ENCODE measurements around the gene SUN2.

SUN2 gene

GRCh38 chr22:38751422-38752346 lies 4.1 kb downstream of the SUN2 start:
- DNase-seq, result peak in 4 of 5 experiments; percentile 29 to 94 (median 74)

GRCh38 chr22:38751066-38751421 lies 4.8 kb downstream of the SUN2 start:
- DNase-seq, result no peak

GRCh38 chr22:38750638-38751037 lies 5.2 kb downstream of the SUN2 start:
- DNase-seq, result no peak

DNA sequence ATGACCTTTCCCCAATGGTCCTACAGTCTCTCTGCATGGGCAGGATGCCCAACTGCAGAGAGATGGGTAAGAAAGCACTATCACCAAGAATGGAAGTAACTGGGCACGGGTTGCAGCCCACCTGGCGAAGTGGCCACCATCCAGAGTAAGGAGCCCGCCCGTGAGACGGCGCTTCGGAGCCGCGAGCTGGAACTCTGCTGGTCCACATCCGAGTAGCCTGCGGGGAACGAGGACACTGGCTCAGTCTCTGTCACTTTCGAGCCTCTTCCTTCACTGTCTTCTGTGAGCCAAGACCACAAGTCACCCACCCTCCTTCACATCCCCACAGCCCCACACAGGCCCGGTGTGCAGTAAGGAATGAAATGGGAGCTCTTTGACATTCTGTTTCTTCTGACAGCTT lies 5.7 kb downstream of the SUN2 start:
- no peak for DNase-seq

DNA sequence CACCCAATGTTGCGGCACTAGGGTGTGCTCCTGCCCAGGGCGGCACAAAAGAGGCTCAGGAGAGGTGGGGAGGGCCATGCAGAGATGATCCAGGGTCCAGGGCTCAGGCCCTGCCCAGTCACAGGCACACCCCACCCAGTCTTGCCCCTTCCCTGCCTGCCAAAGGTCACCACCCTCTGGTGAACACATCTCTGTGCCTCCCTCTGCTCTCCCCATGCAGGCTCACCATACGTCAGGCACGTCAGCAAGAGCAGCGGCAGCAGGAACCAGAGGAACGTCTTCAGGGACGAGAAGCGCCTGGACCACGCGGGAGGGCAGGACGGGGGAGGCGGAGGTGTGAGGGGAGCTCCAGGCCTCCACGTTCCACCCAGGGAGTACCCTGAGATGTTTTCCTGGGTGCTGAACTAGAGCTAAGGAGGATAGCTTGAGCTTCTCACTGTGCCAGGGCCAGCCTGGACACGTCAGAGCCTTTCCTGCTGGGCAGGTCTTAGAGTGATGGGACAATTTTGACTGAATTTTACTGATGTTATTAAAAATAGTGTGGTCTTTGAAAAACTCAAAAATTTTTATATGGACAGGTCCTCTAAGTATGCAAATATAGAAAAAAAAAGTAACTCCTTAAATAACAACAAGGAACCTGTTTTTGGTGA lies 7.2 kb downstream of the SUN2 start:
- no peak for DNase-seq

DNA sequence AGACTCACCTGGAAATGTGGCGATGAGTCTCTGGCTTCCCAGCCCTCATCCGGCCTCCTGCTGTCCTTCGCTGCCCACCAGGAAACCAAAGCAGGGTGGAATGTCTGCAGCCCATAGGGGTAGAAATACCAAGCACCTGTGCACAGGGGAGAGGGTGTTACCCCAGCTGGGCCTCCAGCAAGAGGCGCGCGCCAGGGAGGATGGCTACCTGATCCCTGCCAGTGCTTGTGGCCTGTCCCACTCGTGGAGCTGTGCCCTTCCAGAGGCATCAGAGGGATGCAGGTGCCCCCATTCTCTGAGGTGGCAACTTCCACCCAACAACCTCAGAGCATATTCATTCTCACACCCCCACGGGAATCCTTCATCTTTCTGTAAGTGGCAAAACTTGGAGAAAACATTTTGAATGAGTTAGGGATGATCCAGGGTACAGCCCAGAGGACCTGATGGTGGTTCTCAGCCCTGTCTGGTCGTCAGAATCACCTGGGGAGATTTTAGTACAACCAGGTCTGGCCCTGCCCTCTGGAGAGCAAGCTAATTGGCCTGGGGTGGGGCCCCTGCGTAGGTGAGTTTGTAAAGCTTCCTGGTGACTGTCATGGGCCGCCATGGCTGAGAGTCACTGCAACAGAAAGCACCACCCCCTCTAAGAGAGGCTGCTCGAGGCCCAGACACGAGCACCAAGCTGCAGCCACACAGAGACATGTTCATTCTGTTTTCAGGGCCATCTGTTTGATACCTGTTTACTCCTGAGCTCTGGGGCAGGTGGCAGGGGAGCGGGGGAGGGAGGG lies 9.9 kb downstream of the SUN2 start:
- no peak for DNase-seq

- no peak for DNase-seq
Measured at GRCh38 chr22:38744981-38745380, 10.8 kb downstream of the SUN2 start.

DNA sequence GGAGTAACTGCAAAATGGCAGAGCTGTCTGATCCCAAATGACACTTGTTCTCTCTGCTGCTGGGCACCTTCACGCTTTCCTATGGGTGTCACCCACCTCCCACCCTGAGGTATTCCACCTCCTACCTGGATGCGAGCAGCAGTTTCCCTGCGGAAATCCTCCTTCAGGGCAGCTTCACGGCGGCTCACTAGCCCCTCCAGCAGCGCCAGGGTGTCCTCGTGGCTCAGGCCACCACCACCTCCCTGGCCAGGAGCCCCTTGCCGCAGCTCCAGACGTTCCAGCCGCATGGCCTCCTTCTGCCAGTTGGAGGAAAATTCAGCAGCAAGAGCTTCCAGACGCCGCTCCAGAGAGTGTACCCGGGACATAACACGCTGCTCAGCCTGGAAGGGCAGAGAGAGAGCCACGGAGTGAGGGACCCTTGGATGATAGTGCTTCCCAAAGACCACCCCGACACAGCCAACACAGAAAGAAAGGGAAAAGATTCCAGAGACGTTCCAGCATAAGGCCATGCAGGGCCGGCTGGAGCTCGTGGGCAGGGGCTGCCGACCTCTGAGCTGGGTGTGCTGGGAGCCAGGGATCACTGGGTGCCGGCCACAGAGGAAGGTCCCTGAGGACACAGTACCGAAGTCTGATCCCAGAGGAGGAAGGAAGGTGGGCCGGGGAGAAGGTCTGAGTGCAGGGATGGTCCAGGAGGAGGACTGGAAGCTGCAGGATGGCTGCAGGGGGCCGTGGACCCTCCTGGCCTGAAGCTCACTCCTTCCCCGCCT lies 13.4 kb downstream of the SUN2 start:
- no peak for DNase-seq

- no peak for DNase-seq
Measured at GRCh38 chr22:38741576-38741975, 14.2 kb downstream of the SUN2 start.

- no peak for DNase-seq
Measured at GRCh38 chr22:38741166-38741565, 14.6 kb downstream of the SUN2 start.

DNA sequence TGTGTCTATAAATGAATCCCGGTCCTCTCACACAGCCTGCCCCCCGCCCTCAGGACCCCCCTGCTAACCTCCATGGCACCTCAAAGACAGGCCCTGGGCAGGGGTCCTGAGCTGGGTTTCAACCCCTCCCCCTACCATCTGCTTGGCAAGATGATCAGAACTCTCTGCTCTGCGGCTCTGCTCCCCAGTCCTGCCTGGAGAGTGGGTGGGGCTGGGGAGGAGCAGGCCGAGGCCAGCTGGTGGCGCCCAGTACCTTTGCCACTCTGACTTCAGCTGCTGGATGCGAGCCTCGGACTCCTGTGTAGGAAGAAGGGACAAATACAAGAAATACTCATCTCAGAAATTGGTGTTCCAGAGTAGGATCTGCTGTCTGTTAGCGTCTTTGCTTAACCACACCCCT lies 15.0 kb downstream of the SUN2 start:
- no peak for DNase-seq

DNA sequence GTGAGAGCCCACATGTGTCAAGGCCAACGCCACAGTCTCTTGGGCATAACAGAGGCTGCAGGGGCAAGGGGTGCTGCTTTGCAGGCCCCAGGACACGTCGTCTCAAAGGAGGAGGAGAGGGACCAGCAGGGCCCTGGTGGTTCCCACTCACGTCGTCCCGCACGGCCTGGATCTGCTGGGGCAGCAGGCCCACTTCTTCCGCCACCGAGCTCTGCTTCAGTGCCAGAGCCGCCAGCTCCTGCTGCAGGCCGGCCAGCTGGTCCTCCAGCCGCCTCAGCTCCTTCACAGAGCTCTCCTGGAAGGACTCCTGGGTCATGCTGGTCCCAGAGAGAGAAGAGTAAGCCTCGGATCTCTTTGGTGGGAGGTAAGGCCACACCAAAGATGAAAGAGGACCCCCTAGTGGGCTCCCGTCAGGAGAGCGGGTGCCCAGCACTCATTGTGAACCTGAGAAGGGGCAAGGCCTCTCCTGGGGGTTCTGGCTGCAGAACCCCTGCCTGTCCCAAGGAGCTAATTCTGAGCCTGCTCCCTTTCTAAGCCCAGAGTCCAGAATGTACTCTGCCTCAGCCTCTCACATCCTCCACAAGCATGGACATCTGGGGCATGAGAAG lies 15.6 kb downstream of the SUN2 start:
- DNase-seq, result no peak

DNA sequence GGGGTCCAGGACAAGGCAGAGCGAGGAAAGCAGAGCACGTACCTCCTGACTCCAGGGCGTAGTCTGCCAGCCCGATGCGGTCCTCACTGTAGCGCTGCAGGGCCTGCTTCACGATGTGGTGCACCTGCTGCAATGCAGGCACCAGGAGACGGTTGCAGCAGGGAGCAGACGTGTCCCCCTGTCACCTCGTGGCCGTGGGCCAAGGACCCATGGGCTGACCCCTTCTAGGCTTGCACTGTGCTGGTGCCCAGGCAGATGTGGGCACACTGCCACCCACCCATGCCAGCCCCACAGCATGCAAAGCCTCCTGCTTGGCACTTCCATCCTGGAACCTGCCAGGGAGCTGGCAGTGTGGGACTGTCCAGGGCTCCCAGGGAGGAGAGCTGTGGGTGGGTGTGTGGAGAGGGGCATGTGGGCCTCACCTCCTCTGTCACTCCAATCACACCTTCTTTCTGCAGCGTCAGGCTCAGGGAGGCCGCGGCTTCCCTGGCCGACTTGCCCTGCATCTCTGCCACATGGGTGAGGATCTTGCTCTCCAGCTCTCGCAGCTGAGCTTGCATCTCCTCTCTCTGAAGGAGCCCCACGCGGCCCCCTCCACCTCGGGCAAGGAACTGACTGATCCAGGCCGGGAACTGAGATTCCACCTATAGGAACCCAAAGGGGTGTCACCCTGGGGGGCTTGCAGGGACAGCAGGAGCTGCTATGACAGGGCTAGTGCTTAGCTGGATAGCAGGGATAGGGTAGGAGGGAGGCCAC lies 16.3 kb downstream of the SUN2 start:
- DNase-seq, result no peak

GRCh38 chr22:38738475-38739070 lies 17.2 kb downstream of the SUN2 start:
- DNase-seq, result no peak

- DNase-seq, result no peak
Measured at GRCh38 chr22:38737302-38738060, 18.3 kb downstream of the SUN2 start.

- DNase-seq, result no peak
Measured at GRCh38 chr22:38736257-38736570, 19.6 kb downstream of the SUN2 start.

DNA sequence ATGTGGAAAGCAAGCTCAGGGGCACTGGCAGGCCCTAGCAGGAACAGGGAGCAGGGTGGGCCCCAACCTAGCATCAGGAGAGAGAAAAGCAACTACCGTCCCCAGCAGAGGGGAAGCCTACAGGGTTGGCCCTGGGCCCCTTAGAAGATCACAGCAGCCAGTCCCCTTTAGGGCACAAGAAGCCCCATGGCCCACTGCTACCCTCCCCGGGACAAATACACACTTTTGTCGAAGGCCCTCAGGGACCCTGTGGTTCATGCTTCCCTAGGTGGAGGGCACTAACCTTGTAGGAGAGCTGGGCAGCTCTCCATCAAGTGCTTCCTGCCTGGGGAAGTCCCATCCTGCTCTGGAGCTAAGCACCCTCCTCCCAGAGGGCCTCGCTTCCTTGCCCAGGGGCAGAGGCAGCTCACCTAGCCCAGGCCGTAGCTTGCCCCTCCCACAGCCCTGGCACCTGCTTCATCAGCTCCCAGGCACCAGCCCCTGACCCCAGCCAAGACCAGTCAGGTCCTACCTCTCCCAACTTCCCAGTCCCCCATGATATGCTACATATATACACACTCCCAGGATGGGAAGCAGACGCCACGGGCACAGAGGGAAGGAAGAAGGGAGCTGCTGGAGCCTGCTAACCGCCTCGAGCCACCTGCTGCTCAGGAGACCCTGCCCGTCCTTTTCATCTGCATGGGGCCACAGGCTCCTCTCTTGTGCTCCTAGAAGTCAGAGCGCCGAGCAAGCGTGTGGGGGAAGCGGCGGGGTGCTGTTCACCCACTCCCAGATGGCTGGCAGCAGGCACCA lies 20.1 kb downstream of the SUN2 start:
- DNase-seq, result no peak

GRCh38 chr22:38735126-38735464 lies 20.7 kb downstream of the SUN2 start:
- no peak for DNase-seq

GRCh38 chr22:38734421-38735100 lies 21.2 kb downstream of the SUN2 start:
- DNase-seq, result no peak

Measured in T-helper 2 cell (primary cell).